Transverse colon (tissue), 4 donors: ENCODE data around the gene ARHGAP44.

ENCODE experiments used
- POLR2A ChIP-seq: fragments of 450-650 bp; IDR thresholded peaks from one replicate; pipeline ENCODE4 v1.6.1; 2016; ENCODE audit warnings: antibody characterized with exemption, mild to moderate bottlenecking, moderate library complexity
- POLR2AphosphoS5 ChIP-seq, 3 donors: sonication (generic); formaldehyde crosslinking; IDR thresholded peaks; one replicate each; pipeline ENCODE4 v1.6.1; 2016; ENCODE audit warnings: antibody characterized with exemption in 3 of 3
- TF ChIP-seq, protein P1 (sequence below), 5 experiments: fragments of 200-600 bp in 3 of 5; fragments of 450-650 bp in 2 of 5; sonication (generic) in 3 of 5; IDR thresholded peaks; 1 replicate in 2 of 5; 2 replicates in 3 of 5; pipeline ENCODE4 v1.5.1; 2016 to 2017; ENCODE audit warnings: antibody characterized with exemption in 5 of 5, inconsistent platforms in 3 of 5, mild to moderate bottlenecking in 2 of 5, moderate library complexity in 1 of 5

GRCh38 chr17:13036751-13037150 is 247.5 kb downstream of the ARHGAP44 start:
- no peak for TF ChIP-seq POLR2AphosphoS5 (IDR thresholded peaks at IDR 0.05)
- TF ChIP-seq, protein P1, sequence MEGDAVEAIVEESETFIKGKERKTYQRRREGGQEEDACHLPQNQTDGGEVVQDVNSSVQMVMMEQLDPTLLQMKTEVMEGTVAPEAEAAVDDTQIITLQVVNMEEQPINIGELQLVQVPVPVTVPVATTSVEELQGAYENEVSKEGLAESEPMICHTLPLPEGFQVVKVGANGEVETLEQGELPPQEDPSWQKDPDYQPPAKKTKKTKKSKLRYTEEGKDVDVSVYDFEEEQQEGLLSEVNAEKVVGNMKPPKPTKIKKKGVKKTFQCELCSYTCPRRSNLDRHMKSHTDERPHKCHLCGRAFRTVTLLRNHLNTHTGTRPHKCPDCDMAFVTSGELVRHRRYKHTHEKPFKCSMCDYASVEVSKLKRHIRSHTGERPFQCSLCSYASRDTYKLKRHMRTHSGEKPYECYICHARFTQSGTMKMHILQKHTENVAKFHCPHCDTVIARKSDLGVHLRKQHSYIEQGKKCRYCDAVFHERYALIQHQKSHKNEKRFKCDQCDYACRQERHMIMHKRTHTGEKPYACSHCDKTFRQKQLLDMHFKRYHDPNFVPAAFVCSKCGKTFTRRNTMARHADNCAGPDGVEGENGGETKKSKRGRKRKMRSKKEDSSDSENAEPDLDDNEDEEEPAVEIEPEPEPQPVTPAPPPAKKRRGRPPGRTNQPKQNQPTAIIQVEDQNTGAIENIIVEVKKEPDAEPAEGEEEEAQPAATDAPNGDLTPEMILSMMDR (IDR thresholded peaks at IDR 0.05): no peak
- TF ChIP-seq POLR2A: no peak
